22Rv1 (cell line): ENCODE measurements around the gene C2CD2.

Experiments used
- H3K27ac ChIP-seq: fragments of 450-650 bp; 2 replicates; pipeline ENCODE4 v1.5.1; 2017
- CTCF ChIP-seq: fragments of 450-650 bp; IDR thresholded peaks from 2 replicates; pipeline ENCODE4 v1.5.1; 2017; ENCODE audit warnings: mild to moderate bottlenecking
- ZFX ChIP-seq: fragments of 450-650 bp; IDR thresholded peaks from 2 replicates; pipeline ENCODE4 v1.6.1; 2017; ENCODE audit warnings: antibody characterized with exemption, borderline replicate concordance

The C2CD2 gene

DNA sequence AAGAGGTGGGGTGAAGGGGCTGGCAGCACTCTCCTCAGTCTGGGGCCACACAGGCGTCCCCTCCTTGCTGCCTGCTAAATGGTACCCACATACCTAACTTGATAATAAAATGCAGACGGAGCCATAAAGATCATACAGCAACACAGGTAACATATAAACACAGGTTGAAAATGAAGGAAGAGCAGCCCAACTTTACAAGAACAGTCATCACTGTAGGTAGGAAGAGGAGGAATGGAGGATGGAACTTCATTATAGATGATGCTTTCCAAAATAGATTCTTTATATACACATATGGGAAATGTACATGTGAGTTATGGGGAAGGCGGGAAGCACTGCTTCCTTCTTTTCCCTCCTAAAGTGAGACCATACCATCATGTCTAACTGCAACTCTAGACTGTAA is 13.4 kb downstream of the C2CD2 start:
- H3K27ac ChIP-seq = no peak overlapping the region
- TF ChIP-seq CTCF = no peak
- TF ChIP-seq ZFX = no peak

DNA sequence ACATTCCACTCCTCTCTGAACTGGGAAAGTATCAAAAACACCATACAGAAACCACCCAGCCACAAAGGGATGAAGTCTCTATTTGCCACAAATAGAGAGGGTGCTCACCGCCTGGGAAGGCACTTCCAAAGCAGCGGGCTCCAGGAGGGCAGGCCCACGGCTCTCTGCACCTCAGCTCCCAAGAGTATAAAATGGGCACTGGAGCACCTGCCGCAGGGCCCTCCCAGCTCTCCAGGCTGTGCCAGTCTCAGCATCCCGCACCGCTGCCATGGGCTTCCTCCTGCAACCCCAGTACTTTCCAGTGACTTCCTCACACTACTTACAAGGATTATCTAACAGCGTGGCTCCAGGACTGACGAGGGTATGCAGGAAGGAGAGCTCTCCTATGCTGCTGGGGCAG is 14.4 kb downstream of the C2CD2 start:
- H3K27ac ChIP-seq = no peak overlapping the region
- TF ChIP-seq ZFX = no peak
- no peak for TF ChIP-seq CTCF

GRCh38 chr21:41933313-41934079 is 20.3 kb downstream of the C2CD2 start:
- TF ChIP-seq CTCF (peak; percentile 37), ZFX (no peak)

GRCh38 chr21:41932576-41933312 is 21.1 kb downstream of the C2CD2 start:
- H3K27ac ChIP-seq = peak overlapping the region; percentile 68
- no peak for TF ChIP-seq ZFX
- TF ChIP-seq CTCF = no peak

More at GRCh38 chr21:41933313-41934079, 20.3 kb downstream of the C2CD2 start:
- H3K27ac ChIP-seq = peak overlapping the region; percentile 68

GRCh38 chr21:41932191-41932575 is 21.6 kb downstream of the C2CD2 start:
- H3K27ac ChIP-seq = peak overlapping the region; percentile 68; the same call in 1 of the 2 replicates
- no peak for TF ChIP-seq CTCF
- TF ChIP-seq ZFX = no peak

DNA sequence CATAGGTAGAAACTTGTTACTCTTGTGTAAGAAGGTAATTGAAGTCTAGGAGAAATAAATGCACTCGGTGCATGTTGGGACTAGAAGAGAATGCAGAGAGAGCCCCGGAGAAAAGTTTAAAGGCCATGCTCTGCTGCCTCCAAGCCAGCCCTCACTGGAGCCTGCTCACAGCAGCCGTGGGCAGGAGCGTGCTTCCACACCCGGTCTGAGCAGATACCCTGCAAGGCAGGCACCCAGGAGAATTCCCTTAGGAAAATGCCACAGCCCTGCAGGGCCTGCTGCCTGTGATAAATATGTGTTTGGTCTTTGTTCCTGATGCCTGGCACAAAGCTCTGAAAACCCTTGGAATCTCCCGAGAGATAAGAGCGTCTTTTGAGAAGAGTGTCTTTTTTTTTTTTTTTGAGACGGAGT is 22.8 kb downstream of the C2CD2 start:
- TF ChIP-seq ZFX = no peak
- TF ChIP-seq CTCF = no peak
- H3K27ac ChIP-seq = no peak overlapping the region

- TF ChIP-seq CTCF (no peak), ZFX (no peak)
- no peak overlapping the region for H3K27ac ChIP-seq
Measured at GRCh38 chr21:41929248-41929647, 24.6 kb downstream of the C2CD2 start.
